GM23338 (cell line): ENCODE measurements around the gene SLC30A1. TPM values are rescaled to one million over a fixed set of nuclear protein-coding genes. Genes with fewer than 3 reads are reported as not detected.

Experiments
- ATAC-seq: fragments of 200-7000 bp; cut with Tn5 transposase; 3 replicates; pipeline ENCODE4 v1.9.1; 2020
- DNase-seq: peaks from one replicate; pipeline ENCODE4 v3.0.0-alpha.2; 2015; ENCODE audit warnings: low spot score
- H2AFZ ChIP-seq: fragments of 200-600 bp; sonication (generic); 2 replicates; pipeline ENCODE4 v1.8.0; 2016; ENCODE audit warnings: antibody characterized with exemption, mild to moderate bottlenecking, moderate library complexity
- H3F3A ChIP-seq: fragments of 200-600 bp; sonication (generic); replicated peaks from 2 replicates; pipeline ENCODE4 v1.8.0; 2017; ENCODE audit warnings: antibody characterized with exemption, mixed run types, low read depth
- H3K27ac ChIP-seq: fragments of 200-600 bp; sonication (generic); 2 replicates; pipeline ENCODE4 v1.6.1; 2016; ENCODE audit warnings: low read depth
- H3K27me3 ChIP-seq: fragments of 200-600 bp; sonication (generic); 2 replicates; pipeline ENCODE4 v1.8.0; 2016; ENCODE audit warnings: mild to moderate bottlenecking, mixed run types, moderate library complexity; ENCODE audit not compliant: insufficient read depth
- H3K36me3 ChIP-seq: fragments of 200-600 bp; sonication (generic); 2 replicates; pipeline ENCODE4 v1.8.0; 2016; ENCODE audit warnings: mild to moderate bottlenecking; ENCODE audit not compliant: insufficient read depth
- H3K4me1 ChIP-seq: fragments of 200-600 bp; sonication (generic); 2 replicates; pipeline ENCODE4 v1.8.0; 2016; ENCODE audit warnings: mild to moderate bottlenecking, moderate library complexity; ENCODE audit not compliant: insufficient read depth
- H3K4me2 ChIP-seq: fragments of 200-600 bp; sonication (generic); 2 replicates; pipeline ENCODE4 v1.7.1; 2017; ENCODE audit warnings: mixed run types
- H3K4me3 ChIP-seq: fragments of 200-600 bp; sonication (generic); 2 replicates; pipeline ENCODE4 v1.6.1; 2016; ENCODE audit warnings: mixed run types
- H3K79me2 ChIP-seq: fragments of 200-600 bp; sonication (generic); replicated peaks from 2 replicates; pipeline ENCODE4 v1.8.0; 2017; ENCODE audit warnings: mild to moderate bottlenecking; ENCODE audit not compliant: insufficient read depth
- H3K9me2 ChIP-seq: fragments of 200-600 bp; sonication (generic); 2 replicates; pipeline ENCODE4 v1.8.0; 2017; ENCODE audit not compliant: insufficient read depth
- H4K20me1 ChIP-seq: fragments of 200-600 bp; sonication (generic); replicated peaks from 2 replicates; pipeline ENCODE4 v1.8.0; 2017; ENCODE audit warnings: mild to moderate bottlenecking; ENCODE audit not compliant: insufficient read depth
- H3K27ac Mint-ChIP-seq: 2 replicates; pipeline ENCODE4 v1.8.0; 2020; ENCODE audit warnings: inconsistent platforms, mild to moderate bottlenecking, moderate library complexity, mixed read lengths
- H3K27me3 Mint-ChIP-seq: 3 replicates; pipeline ENCODE4 v1.8.0; 2022; ENCODE audit warnings: low read depth, mild to moderate bottlenecking, moderate library complexity, mixed read lengths, inconsistent platforms; ENCODE audit not compliant: insufficient read depth, poor library complexity
- H3K36me3 Mint-ChIP-seq: 3 replicates; pipeline ENCODE4 v1.8.0; 2021; ENCODE audit warnings: low read depth, mild to moderate bottlenecking, inconsistent platforms, moderate library complexity, mixed read lengths
- H3K4me1 Mint-ChIP-seq: 3 replicates; pipeline ENCODE4 v1.8.0; 2020; ENCODE audit warnings: mild to moderate bottlenecking, inconsistent platforms, mixed read lengths
- H3K4me3 Mint-ChIP-seq: 3 replicates; pipeline ENCODE4 v1.8.0; 2021; ENCODE audit warnings: moderate library complexity, mild to moderate bottlenecking, inconsistent platforms, mixed read lengths
- H3K9me3 Mint-ChIP-seq: 3 replicates; pipeline ENCODE4 v1.8.0; 2020; ENCODE audit warnings: moderate library complexity, mild to moderate bottlenecking, inconsistent platforms, mixed read lengths
- CREB1 ChIP-seq: fragments of 250-450 bp; sonication (Bioruptor Pico); IDR thresholded peaks from 2 replicates; pipeline ENCODE4 v1.5.0; 2020; ENCODE audit warnings: low read depth, mild to moderate bottlenecking, moderate library complexity
- EZH2 ChIP-seq: fragments of 200-600 bp; sonication (generic); IDR thresholded peaks from one replicate; pipeline ENCODE4 v1.8.0; 2017; ENCODE audit warnings: antibody characterized with exemption, mild to moderate bottlenecking, low read depth; ENCODE audit not compliant: unreplicated experiment
- JUNB ChIP-seq: IDR thresholded peaks from one replicate; pipeline ENCODE4 v1.6.1; 2016; ENCODE audit warnings: antibody characterized with exemption; ENCODE audit not compliant: unreplicated experiment
- NANOG ChIP-seq: IDR thresholded peaks from 2 replicates; pipeline ENCODE4 v1.6.1; 2016; ENCODE audit warnings: antibody characterized with exemption, borderline replicate concordance
- POLR2AphosphoS5 ChIP-seq: IDR thresholded peaks from 2 replicates; pipeline ENCODE4 v1.6.1; 2016; ENCODE audit warnings: antibody characterized with exemption, low read depth
- STAT1 ChIP-seq: IDR thresholded peaks from one replicate; pipeline ENCODE4 v1.6.1; 2016; ENCODE audit warnings: antibody characterized with exemption; ENCODE audit not compliant: unreplicated experiment
- ZNF462 ChIP-seq: fragments of 250-450 bp; sonication (Bioruptor Pico); IDR thresholded peaks from 2 replicates; pipeline ENCODE4 v1.5.0; 2020; ENCODE audit warnings: mild to moderate bottlenecking, moderate library complexity
- polyA plus RNA-seq: library from polyadenylated mRNA; unstranded; fragments of >200 nt; fragmentation: Nextera tagmentation; extraction: Ambion mirVana; gene quantifications from 2 replicates; pipeline ENCODE4 v1.2.1, GENCODE V29; 2016
- total RNA-seq: library from RNA; depleted of rRNA; stranded (reverse); fragments of >200 nt; shearing (Covaris generic); gene quantifications from 2 replicates; pipeline ENCODE4 v1.2.3, GENCODE V29; 2014
- TF ChIP-seq, protein P1 (sequence below): IDR thresholded peaks from 2 replicates; pipeline ENCODE4 v1.6.1; 2016; ENCODE audit warnings: antibody characterized with exemption

The SLC30A1 gene
- total and polyA plus RNA-seq, 2 experiments from 2014 or later = 3.3 to 17.7 TPM

DNA sequence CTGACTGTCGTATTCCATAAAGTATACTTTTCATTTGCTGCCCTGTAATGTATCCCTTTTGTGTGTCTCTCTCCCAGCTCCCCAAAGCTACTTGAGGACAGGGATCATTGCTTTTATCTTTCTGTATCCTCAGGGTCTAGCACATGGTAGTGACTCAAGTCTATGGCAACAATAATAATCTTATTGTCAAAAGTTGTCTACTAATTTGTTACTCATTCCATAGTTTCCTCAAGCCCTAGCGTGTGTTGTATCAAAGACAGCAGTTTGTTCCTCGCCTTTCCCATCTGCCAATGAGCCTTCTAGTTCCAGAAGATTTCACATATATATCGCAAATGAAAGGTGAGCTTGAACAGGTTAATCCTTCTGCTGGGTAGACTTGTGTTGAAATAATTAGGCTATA lies 9.8 kb upstream of the SLC30A1 start:
- Histone ChIP-seq H3K9me2 (no peaks in the 10 kb centered on the region), H3K4me1 (no peaks in the 10 kb centered on the region), H3K36me3 (no peaks in the 10 kb centered on the region), H3F3A (no peaks in the 10 kb centered on the region), H3K27me3 (no peaks in the 10 kb centered on the region), H3K79me2 (no peaks in the 10 kb centered on the region), H3K4me3 (no peak overlapping the region), H3K27ac (no peak overlapping the region), H2AFZ (peak overlapping the region; percentile 23; the same call in 1 of the 2 replicates), H4K20me1 (no peaks in the 10 kb centered on the region), H3K4me2 (no peak overlapping the region)
- no peak overlapping the region for H3K27ac Mint-ChIP-seq
- H3K9me3 Mint-ChIP-seq = no peaks in the 10 kb centered on the region
- no peak for TF ChIP-seq JUNB
- peaks cover 2% of the 10 kb centered on the region for H3K27me3 Mint-ChIP-seq
- DNase-seq (no peak), ATAC-seq (no peak)
- H3K4me1 Mint-ChIP-seq = no peaks in the 10 kb centered on the region
- no peak overlapping the region for H3K4me3 Mint-ChIP-seq
- no peaks in the 10 kb centered on the region for H3K36me3 Mint-ChIP-seq

DNA sequence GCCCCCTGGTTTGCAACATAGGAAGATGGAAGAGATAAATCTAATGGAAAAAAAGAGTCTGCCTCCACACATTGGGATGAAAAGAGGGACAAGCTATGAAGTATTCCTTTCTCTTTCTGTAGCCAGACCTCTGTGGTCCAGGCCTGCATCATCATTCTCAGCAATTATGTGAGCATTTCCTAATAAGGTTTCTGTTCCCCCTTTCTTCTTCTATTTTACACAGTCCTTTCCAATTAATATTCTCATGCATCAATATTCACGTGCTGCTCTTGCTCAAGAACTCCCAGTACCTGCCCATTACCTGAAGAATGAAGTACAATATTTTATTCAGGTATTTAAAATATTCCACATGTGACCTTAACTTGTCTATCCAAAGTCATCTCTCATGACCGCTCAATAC lies 8.2 kb upstream of the SLC30A1 start:
- H3K4me2 ChIP-seq = no peak overlapping the region
- no peak overlapping the region for H3K4me3 ChIP-seq
- H3K4me3 Mint-ChIP-seq = no peak overlapping the region
- no peaks in the 10 kb centered on the region for H4K20me1 ChIP-seq
- no peaks in the 10 kb centered on the region for H3K9me2 ChIP-seq
- H3K27ac ChIP-seq = no peak overlapping the region
- H3K27me3 ChIP-seq = no peaks in the 10 kb centered on the region
- H3K27ac Mint-ChIP-seq = no peak overlapping the region
- DNase-seq (no peak), ATAC-seq (no peak)
- no peaks in the 10 kb centered on the region for H3K9me3 Mint-ChIP-seq
- H3K36me3 Mint-ChIP-seq = no peaks in the 10 kb centered on the region
- no peaks in the 10 kb centered on the region for H3K79me2 ChIP-seq
- peaks cover 2% of the 10 kb centered on the region for H3K27me3 Mint-ChIP-seq
- no peaks in the 10 kb centered on the region for H3K36me3 ChIP-seq
- no peaks in the 10 kb centered on the region for H3F3A ChIP-seq
- H3K4me1 ChIP-seq = peaks cover under 1% of the 10 kb centered on the region; the same call in 1 of the 2 replicates
- H3K4me1 Mint-ChIP-seq = peaks cover under 1% of the 10 kb centered on the region
- TF ChIP-seq CREB1 (CRISPR knock-in tag) (no peak), EZH2 (no peak), NANOG (no peak), JUNB (no peak), POLR2AphosphoS5 (no peak)
- TF ChIP-seq, protein P1, sequence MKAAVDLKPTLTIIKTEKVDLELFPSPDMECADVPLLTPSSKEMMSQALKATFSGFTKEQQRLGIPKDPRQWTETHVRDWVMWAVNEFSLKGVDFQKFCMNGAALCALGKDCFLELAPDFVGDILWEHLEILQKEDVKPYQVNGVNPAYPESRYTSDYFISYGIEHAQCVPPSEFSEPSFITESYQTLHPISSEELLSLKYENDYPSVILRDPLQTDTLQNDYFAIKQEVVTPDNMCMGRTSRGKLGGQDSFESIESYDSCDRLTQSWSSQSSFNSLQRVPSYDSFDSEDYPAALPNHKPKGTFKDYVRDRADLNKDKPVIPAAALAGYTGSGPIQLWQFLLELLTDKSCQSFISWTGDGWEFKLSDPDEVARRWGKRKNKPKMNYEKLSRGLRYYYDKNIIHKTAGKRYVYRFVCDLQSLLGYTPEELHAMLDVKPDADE = no peak
- H2AFZ ChIP-seq = no peak overlapping the region

GRCh38 chr1:211586538-211586937 lies 7.6 kb upstream of the SLC30A1 start:
- H3K27ac Mint-ChIP-seq = no peak overlapping the region
- no peaks in the 10 kb centered on the region for H3K9me3 Mint-ChIP-seq
- H4K20me1 ChIP-seq = no peaks in the 10 kb centered on the region
- no peak overlapping the region for H3K4me3 Mint-ChIP-seq
- no peaks in the 10 kb centered on the region for H3K27me3 ChIP-seq
- H3K4me2 ChIP-seq = no peak overlapping the region
- H3K9me2 ChIP-seq = no peaks in the 10 kb centered on the region
- H2AFZ ChIP-seq = 0 out of 2 replicates have a peak overlapping the region, but pooled peaks have one; percentile 52
- no peak for ATAC-seq
- H3K27me3 Mint-ChIP-seq = peaks cover 2% of the 10 kb centered on the region
- no peak overlapping the region for H3K4me3 ChIP-seq
- no peaks in the 10 kb centered on the region for H3K36me3 ChIP-seq
- H3F3A ChIP-seq = no peaks in the 10 kb centered on the region
- no peaks in the 10 kb centered on the region for H3K36me3 Mint-ChIP-seq
- H3K79me2 ChIP-seq = no peaks in the 10 kb centered on the region
- no peak for DNase-seq
- H3K27ac ChIP-seq = no peak overlapping the region
- peaks cover 7% of the 10 kb centered on the region for H3K4me1 ChIP-seq
- peaks cover 6% of the 10 kb centered on the region for H3K4me1 Mint-ChIP-seq
- TF ChIP-seq ZNF462 (CRISPR knock-in tag) = no peak
- TF ChIP-seq NANOG = no peak
- TF ChIP-seq EZH2 = no peak
- no peak for TF ChIP-seq CREB1 (CRISPR knock-in tag)
- TF ChIP-seq POLR2AphosphoS5 = no peak
- no peak for TF ChIP-seq STAT1
- no peak for TF ChIP-seq JUNB
- TF ChIP-seq, protein P1 = no peak
